ENCODE measurements around the gene DYRK3. TPM values are rescaled to one million over a fixed set of nuclear protein-coding genes. Genes with fewer than 3 reads are reported as not detected.
A peak's percentile ranks its signal among the peaks of the same experiment; 100 is the strongest.

DYRK3 gene
- total and polyA plus RNA-seq, 10 of the 15 experiments (the other 5 are each of a cell fraction or from before 2014, with no cell fraction given): 1.6 to 12.9 (median 10.3) TPM

GRCh38 chr1:206679738-206680211 lies 44.4 kb downstream of the DYRK3 start (continued):
- TF ChIP-seq BMI1 (IDR thresholded peaks at IDR 0.05; ENCODE audit: borderline replicate concordance) (peak; percentile 91), RELB (IDR thresholded peaks at IDR 0.05; ENCODE audit: low read depth) (peak; percentile 95), SUZ12 (IDR thresholded peaks at IDR 0.05; ENCODE audit: unreplicated experiment) (no peak), ZNF622 (IDR thresholded peaks at IDR 0.05) (no peak), NKRF (conservative IDR thresholded peaks at IDR 0.05) (peak; percentile 66), IKZF2 (IDR thresholded peaks at IDR 0.05) (peak; percentile 99), GATAD2B (conservative IDR thresholded peaks at IDR 0.05; ENCODE audit: low read depth) (peak; percentile 99), MTA3 (IDR thresholded peaks at IDR 0.05; ENCODE audit: borderline replicate concordance, low read length) (peak; percentile 97), SIN3A (IDR thresholded peaks at IDR 0.05; ENCODE audit: low read depth, low read length) (no peak; the same call in 1 of the 2 replicates), E2F4 (IDR thresholded peaks at IDR 0.05; ENCODE audit: low read depth, low read length) (no peak), RELA (IDR thresholded peaks at IDR 0.05; ENCODE audit: borderline replicate concordance, partially characterized antibody) (peak; percentile 59), MTA2 (IDR thresholded peaks at IDR 0.05; ENCODE audit: low read depth) (peak; percentile 100), EP300 (IDR thresholded peaks at IDR 0.05; ENCODE audit: borderline replicate concordance in 1 of 2, control insufficient read depth in 1 of 2, low read depth in 2 of 2, low read length in 2 of 2) (peak in 1 of 2 experiments; percentile 97; a peak in 3 of 4 replicates), ZNF217 (IDR thresholded peaks at IDR 0.05) (peak; percentile 91), SUPT20H (IDR thresholded peaks at IDR 0.05; ENCODE audit: borderline replicate concordance, control insufficient read depth, low read depth, low read length) (no peak), MYB (IDR thresholded peaks at IDR 0.05; ENCODE audit: borderline replicate concordance, low read depth, low read length) (no peak), GABPA (IDR thresholded peaks at IDR 0.05; ENCODE audit: low read depth) (peak; percentile 33), ZBTB40 (IDR thresholded peaks at IDR 0.05; ENCODE audit: borderline replicate concordance) (no peak), IKZF1 (conservative IDR thresholded peaks at IDR 0.05) (peak; percentile 99)
